ENCODE results near the gene CDK5R2.

CDK5R2 gene

GRCh38 chr2:219009294-219009693 is 49.8 kb downstream of the CDK5R2 start:
- no peak for DNase-seq (ENCODE audit: low read depth)

- DNase-seq (ENCODE audit: low read depth): no peak
Observed at GRCh38 chr2:219010162-219010756, 50.8 kb downstream of the CDK5R2 start.

DNA sequence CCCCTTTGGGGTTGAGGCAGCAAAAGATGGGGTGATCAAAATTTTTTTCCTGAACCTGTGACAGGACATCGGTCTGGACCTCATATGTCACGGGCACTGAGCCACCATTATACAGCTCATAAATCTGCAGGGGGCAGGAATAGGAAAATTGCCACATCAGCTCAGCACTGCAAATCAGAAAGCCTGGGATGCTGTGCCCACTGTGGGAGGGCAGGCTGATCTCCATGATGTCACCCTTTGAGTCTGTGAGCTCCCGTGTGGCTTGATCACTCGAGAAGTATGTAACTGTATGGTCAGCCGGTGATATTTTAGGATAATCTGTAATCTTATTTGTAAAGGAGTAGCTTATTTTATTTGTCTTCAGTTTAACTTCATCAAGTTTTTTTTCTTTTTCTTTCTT is 51.4 kb downstream of the CDK5R2 start:
- no peak for DNase-seq (ENCODE audit: low read depth)
